ENCODE data around the gene FLAD1. TPM values are rescaled to one million over a fixed set of nuclear protein-coding genes. Genes with fewer than 3 reads are reported as not detected.

The FLAD1 gene
- total RNA-seq, 4 donors from 2014 or later: 21.5 to 30.9 (median 29.5) TPM

- Histone ChIP-seq H3K27ac (peak within 1 kb of the TSS; percentile 79 to 89 (median 85)), H3K36me3 (peaks cover 8 to 37% (median 12%) of the 10 kb centered on the region in 3 donors), H3K9me3 (no peaks in the 10 kb centered on the region), H3K4me1 (peaks cover 28 to 94% (median 64%) of the 10 kb centered on the region in 3 donors), H3K4me3 (peak within 1 kb of the TSS; percentile 43 to 71 (median 55)), H3K27me3 (no peaks in the 10 kb centered on the region)
- TF ChIP-seq CTCF (IDR thresholded peaks at IDR 0.05): peak in 2 of 6 experiments; percentile 2 to 12
- TF ChIP-seq POLR2A (IDR thresholded peaks at IDR 0.05): peak in 1 of 4 donors; percentile 64
- intact Hi-C loops (cut with DNase I): loop anchor here (10.0 kb wide), 1 partner anchor 391 kb away; the partner anchor contains the start of gene CHRNB2
- WGBS, 2 donors: 0% methylated on average over 16 to 17 of the region's 18 CpGs
- peak; percentile 30 for DNase-seq
Measured at GRCh38 chr1:154955718-154956543, 27.2 kb upstream of the FLAD1 start, which contains the start of gene PBXIP1. TSS of gene PBXIP1 (minus strand) at chr1:154956099. CDS start at chr1:154953721, 2,378 bp downstream.

GRCh38 chr1:154956544-154956941 lies 26.6 kb upstream of the FLAD1 start:
- no peak for DNase-seq

GRCh38 chr1:154957091-154957657 lies 26.0 kb upstream of the FLAD1 start:
- DNase-seq: no peak
- 32 to 65% methylated on average over 9 of the region's 9 CpGs for WGBS, 2 donors
- Histone ChIP-seq H3K27ac (peak overlapping the region; percentile 79 to 89 (median 85)), H3K4me3 (no peak overlapping the region), H3K27me3 (no peaks in the 10 kb centered on the region), H3K36me3 (peaks cover 8 to 27% (median 10%) of the 10 kb centered on the region in 3 donors), H3K9me3 (no peaks in the 10 kb centered on the region), H3K4me1 (peaks cover 28 to 87% (median 57%) of the 10 kb centered on the region in 3 donors)
- no peak for TF ChIP-seq CTCF (IDR thresholded peaks at IDR 0.05)
- no peak for TF ChIP-seq POLR2A (IDR thresholded peaks at IDR 0.05)
- intact Hi-C loops (cut with DNase I): loop anchor here (10.0 kb wide), 1 partner anchor 392 kb away; the partner anchor contains the start of gene CHRNB2

More at GRCh38 chr1:154956544-154956941, 26.6 kb upstream of the FLAD1 start:
- H3K27ac ChIP-seq: peak overlapping the region; percentile 79 to 89 (median 85)
- peaks cover 8 to 31% (median 10%) of the 10 kb centered on the region in 3 donors for H3K36me3 ChIP-seq
- 7 to 9% methylated on average over 4 to 6 of the region's 6 CpGs for WGBS, 2 donors
- no peak for TF ChIP-seq POLR2A (IDR thresholded peaks at IDR 0.05)
- TF ChIP-seq CTCF (IDR thresholded peaks at IDR 0.05): no peak
- H3K27me3 ChIP-seq: no peaks in the 10 kb centered on the region
- H3K9me3 ChIP-seq: no peaks in the 10 kb centered on the region
- peaks cover 28 to 90% (median 63%) of the 10 kb centered on the region in 3 donors for H3K4me1 ChIP-seq
- H3K4me3 ChIP-seq: peak overlapping the region; percentile 43 to 71 (median 55)
- intact Hi-C loops (cut with DNase I): loop anchor here (10.0 kb wide), 1 partner anchor 392 kb away; the partner anchor contains the start of gene CHRNB2

- DNase-seq: no peak
- 50 to 80% methylated on average over 2 of the region's 2 CpGs for WGBS, 2 donors
- H3K36me3 ChIP-seq: peaks cover 8 to 32% (median 14%) of the 10 kb centered on the region in 3 donors
- no peaks in the 10 kb centered on the region for H3K27me3 ChIP-seq
- intact Hi-C loops (cut with DNase I): loop anchor here (10.0 kb wide), 1 partner anchor 393 kb away; the partner anchor contains the start of gene CHRNB2
- H3K27ac ChIP-seq: peak overlapping the region in 2 of 4 donors; percentile 4 to 89
- no peak overlapping the region for H3K4me3 ChIP-seq
- H3K9me3 ChIP-seq: no peaks in the 10 kb centered on the region
- no peak for TF ChIP-seq POLR2A (IDR thresholded peaks at IDR 0.05)
- no peak for TF ChIP-seq CTCF (IDR thresholded peaks at IDR 0.05)
- H3K4me1 ChIP-seq: peaks cover 36 to 87% (median 57%) of the 10 kb centered on the region in 3 donors
Measured at GRCh38 chr1:154958036-154958435, 25.1 kb upstream of the FLAD1 start.
